ENCODE results near the gene KIF26A.

DNA sequence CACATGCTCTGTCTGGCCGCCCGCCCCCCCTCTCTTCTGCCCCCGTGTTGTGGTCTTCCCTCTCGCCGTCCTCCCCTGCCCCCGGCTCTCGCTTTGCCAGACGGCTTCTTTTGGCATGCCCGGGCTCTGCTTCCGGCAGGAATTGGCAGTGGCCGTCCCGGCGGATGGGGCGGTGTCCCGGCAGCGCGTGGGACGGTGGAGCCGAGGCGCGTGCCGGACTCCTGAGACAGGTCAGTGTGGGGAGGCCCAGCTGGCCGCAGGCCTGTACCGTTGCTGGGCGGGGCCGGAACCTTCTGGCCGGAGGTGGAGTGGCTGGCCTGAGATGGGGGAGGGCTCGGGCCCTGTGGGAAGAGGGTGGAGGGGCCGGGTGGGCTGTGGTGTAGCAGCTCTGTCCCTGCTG is 17.1 kb downstream of the KIF26A start:
- TF ChIP-seq CTCF (IDR thresholded peaks at IDR 0.05) (no peak), FOXM1 (IDR thresholded peaks at IDR 0.05; ENCODE audit: low read depth) (no peak)

Data from SK-N-SH (cell line).